GM18867 (cell line): Measurements from ENCODE around the gene DHRS2.
"Not testable (repeated sequence)": the region's sequence is repeated elsewhere in the genome, so short reads cannot be mapped to it uniquely, and the experiment has no call there.

Experiments
- ATAC-seq: cut with Tn5 transposase; IDR thresholded peaks from one replicate; pipeline ENCODE4 v1.9.1; 2021; ENCODE audit warnings: mild to moderate bottlenecking, moderate library complexity; ENCODE audit not compliant: unreplicated experiment

The DHRS2 gene

DNA sequence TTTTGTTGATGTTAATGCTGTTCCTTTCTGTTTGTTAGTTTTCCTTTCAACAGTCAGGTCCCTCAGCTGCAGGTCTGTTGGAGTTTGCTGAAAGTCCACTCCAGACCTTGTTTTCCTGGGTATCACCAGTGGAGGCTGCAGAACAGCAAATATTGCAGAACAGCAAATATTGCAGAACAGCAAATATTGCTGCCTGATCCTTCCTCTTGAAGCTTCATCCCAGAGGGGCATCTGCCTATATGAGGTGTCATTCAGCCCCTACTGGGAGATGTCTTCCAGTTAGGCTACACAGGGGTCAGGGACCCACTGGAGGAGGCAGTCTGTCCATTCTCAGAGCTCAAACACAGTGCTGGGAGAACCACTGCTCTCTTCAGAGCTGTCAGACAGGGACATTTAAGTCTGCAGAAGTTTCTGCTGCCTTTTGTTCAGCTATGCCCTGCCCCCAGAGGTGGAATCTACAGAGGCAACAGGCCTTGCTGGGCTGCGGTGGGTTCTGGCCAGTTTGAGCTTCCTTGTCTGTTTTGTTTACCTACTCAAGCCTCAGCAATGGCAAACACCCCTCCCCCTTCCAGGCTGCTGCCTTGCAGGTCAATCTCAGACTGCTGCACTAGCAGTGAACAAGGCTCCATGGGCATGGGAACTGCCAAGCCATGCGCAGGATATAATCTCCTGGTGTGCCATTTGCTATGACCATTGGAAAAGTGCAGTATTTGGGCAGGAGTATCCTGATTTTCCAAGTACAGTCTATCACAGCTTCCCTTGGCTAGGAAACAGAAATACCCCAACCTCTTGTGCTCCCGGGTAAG is 53.7 kb downstream of the DHRS2 start:
- not testable (repeated sequence) for ATAC-seq

DNA sequence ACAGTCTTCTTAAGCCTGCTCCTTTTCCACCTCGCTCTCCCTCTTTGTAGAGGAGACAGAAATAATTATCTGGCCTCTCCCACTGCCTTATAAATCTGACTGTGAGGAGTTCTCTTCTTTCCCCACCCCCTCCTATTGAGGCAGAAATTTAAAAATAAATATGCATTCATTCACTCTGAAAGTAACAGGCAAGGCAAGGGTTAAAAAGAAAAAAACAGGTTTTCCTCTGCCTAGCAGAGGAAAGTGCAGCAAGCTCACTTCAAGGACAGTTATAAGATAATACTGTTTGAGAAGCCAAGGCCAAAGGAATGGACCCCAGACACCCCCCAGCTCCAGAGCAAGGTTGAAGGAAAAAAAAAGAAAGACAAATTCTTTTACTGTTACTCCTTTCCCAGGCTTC is 56.3 kb downstream of the DHRS2 start:
- ATAC-seq: no peak

- no peak for ATAC-seq
Observed at GRCh38 chr14:23693252-23693775, 57.1 kb downstream of the DHRS2 start.

GRCh38 chr14:23694085-23694948 is 58.2 kb downstream of the DHRS2 start:
- no peak for ATAC-seq
